GM12865 (cell line): ENCODE results near the gene FRMD7.

Source experiments
- DNase-seq: peaks from one replicate; pipeline ENCODE4 v3.0.0; 2010; ENCODE audit warnings: low read depth
- H3K4me3 ChIP-seq: 2 replicates; pipeline ENCODE4 v1.5.1; 2011; ENCODE audit warnings: mild to moderate bottlenecking, low read depth, low read length, control low read depth
- TF ChIP-seq, protein P1 (sequence below): IDR thresholded peaks from 2 replicates; pipeline ENCODE4 v1.5.1; 2011; ENCODE audit warnings: low read length, control low read depth, low read depth, inconsistent platforms; ENCODE audit not compliant: insufficient read depth; ENCODE audit errors: missing control alignments

Gene FRMD7

DNA sequence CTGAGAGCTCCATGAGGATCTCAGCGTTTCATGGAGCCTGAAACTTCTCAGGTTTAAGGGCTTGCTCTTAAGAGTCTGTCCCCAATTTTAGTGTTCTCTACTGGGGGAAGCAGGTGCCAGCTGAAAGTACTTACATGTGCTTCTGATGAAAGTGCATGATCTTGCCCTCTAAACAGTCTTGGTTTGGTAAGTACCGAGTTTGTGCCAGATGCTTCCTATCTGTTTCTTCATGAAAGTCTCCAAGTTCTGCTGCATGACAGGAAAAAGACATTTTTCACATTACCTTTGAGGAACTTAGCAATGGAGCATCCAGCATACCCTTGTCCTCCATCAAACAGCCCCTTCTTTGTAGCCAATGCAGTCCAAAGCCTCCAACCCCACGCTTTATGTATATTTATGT, 42.0 kb downstream of the FRMD7 start:
- DNase-seq, result no peak
- H3K4me3 ChIP-seq, result no peak overlapping the region
- TF ChIP-seq, protein P1, sequence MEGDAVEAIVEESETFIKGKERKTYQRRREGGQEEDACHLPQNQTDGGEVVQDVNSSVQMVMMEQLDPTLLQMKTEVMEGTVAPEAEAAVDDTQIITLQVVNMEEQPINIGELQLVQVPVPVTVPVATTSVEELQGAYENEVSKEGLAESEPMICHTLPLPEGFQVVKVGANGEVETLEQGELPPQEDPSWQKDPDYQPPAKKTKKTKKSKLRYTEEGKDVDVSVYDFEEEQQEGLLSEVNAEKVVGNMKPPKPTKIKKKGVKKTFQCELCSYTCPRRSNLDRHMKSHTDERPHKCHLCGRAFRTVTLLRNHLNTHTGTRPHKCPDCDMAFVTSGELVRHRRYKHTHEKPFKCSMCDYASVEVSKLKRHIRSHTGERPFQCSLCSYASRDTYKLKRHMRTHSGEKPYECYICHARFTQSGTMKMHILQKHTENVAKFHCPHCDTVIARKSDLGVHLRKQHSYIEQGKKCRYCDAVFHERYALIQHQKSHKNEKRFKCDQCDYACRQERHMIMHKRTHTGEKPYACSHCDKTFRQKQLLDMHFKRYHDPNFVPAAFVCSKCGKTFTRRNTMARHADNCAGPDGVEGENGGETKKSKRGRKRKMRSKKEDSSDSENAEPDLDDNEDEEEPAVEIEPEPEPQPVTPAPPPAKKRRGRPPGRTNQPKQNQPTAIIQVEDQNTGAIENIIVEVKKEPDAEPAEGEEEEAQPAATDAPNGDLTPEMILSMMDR, result no peak

DNA sequence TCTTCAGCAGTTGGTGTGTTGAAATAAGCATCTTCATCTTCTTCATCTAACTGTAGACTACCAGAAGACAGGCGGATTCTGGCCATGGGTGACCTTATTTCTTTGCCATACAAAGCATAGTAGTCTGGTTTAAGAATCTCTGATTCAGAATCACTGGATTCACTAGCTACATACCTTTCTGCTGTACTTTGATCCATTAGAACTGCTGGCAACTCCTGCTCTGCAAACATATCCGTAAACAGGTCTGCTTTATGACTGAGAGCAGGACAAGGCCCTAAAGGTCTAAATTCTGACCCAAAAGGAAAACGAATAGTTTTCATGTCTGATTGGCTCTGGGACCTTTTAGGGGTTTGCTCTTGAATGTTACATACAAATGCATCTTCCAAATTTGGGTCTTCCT, 49.9 kb downstream of the FRMD7 start:
- TF ChIP-seq, protein P1, result no peak
- H3K4me3 ChIP-seq, result no peak overlapping the region
- DNase-seq, result no peak

DNA sequence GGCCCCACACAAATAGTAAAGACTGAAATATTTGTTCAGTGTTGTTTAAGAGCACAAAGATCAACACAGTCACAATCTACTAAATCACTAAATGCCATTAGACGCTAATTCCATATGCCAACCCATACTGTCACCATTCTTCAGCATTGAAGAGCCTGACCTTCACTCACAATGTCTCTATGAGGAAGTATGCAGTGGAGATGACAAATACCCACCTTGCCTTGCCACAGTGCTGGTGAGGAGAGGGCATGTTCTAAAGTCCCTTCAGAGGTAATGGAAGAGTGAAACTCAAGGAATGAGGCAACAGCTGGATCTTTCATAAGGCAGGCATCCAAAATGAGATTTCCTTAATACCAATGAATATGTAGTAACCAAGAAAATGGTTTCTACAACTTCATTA, 50.4 kb downstream of the FRMD7 start:
- no peak overlapping the region for H3K4me3 ChIP-seq
- DNase-seq, result no peak
- TF ChIP-seq, protein P1, result no peak

DNA sequence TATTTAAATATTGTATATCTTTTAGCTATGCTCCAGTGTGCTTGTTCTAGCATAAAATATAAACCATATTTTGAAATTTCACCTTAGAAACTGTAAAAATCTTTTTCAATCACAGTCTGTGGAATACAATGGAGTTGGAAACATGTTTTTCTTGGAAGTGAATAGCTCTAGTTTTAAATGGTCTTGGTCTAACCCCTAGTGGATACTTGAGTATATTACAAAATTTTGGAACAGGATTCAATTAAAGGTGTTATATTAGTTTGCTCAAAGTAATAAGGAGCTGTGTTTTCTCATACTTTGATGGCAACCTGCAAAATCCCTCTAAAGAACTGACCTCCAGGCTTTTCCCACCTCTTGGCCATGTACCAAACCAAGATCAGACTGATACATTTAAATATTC, 56.6 kb downstream of the FRMD7 start:
- no peak overlapping the region for H3K4me3 ChIP-seq
- TF ChIP-seq, protein P1, result peak; percentile 12
- no peak for DNase-seq

DNA sequence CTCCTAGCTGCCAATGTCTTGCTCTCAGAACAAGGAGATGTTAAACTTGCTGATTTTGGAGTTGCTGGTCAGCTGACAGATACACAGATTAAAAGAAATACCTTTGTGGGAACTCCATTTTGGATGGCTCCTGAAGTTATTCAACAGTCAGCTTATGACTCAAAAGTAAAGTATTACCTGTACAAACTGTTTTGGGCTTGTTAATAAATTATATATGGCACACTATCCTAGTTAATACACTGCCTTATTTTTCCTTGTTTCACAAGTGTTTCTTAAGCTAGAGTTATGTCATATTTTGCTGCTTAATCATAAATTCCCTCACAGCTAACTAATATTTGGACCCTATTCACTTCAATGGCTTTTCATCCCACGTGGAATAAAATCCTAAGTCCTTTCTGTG, 59.4 kb downstream of the FRMD7 start:
- TF ChIP-seq, protein P1, result no peak
- no peak for DNase-seq
- no peak overlapping the region for H3K4me3 ChIP-seq

DNA sequence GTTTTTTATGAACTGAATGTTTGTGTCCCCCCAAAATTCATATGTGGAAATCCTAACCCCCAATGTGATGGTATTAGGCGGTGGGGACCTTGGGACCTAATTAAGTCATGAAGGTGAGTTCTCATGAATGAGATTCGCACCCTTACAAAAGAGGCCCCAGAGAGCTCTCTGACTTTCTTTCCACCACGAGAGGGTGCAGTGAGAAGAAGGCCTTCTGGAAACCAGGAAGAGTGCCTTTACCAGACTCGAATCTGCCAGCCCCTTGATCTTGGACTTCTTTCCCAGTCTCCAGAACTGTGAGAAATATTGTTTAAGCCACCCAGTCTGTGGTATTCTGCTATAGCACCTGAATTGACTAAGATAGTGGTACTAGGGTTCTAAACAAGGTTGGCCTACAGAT, 64.0 kb downstream of the FRMD7 start:
- no peak for DNase-seq
- H3K4me3 ChIP-seq, result no peak overlapping the region
- TF ChIP-seq, protein P1, result no peak

DNA sequence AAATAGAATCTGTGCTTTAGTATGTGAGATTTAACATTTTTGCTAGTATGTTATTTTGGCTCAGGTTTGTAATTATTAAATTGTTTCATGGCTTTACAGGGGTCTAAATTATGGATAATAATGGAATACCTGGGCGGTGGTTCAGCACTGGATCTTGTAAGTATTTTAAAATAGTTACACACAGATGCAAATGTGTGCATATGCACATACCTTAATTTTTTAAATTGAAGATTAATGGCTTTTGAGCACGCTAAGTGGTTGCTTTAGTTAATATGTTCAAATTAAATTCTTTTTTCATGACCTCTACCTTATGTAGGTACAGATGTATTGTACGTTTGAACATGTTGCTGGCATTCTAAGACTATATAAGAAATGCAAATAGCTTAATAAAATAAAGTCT, 64.5 kb downstream of the FRMD7 start:
- TF ChIP-seq, protein P1, result no peak

More for the DNA sequence above, 64.5 kb downstream of the FRMD7 start:
- DNase-seq, result no peak
- no peak overlapping the region for H3K4me3 ChIP-seq
